Left lung (tissue), 10 donors: ENCODE measurements around the gene SMARCA2. TPM values are rescaled to one million over a fixed set of nuclear protein-coding genes. Genes with fewer than 3 reads are reported as not detected.

Experiments
- ATAC-seq: fragments of 200-7000 bp; cut with Tn5 transposase; one replicate; pipeline ENCODE4 v1.9.1; 2020; ENCODE audit warnings: moderate library complexity
- DNase-seq, 4 donors: peaks; one replicate each; pipeline ENCODE4 v3.0.0-alpha.2; 2013 to 2020
- H3K27ac ChIP-seq, 2 donors: fragments of 200-600 bp; sonication (generic) in 1 of 2; one replicate each; pipeline versions ENCODE4 v1.5.0 to v1.8.0; 2020 to 2021
- H3K27me3 ChIP-seq, 2 donors: fragments of 200-600 bp; sonication (generic) in 1 of 2; one replicate each; pipeline versions ENCODE4 v1.5.0 to v1.8.0; 2020 to 2021
- H3K36me3 ChIP-seq, 2 donors: fragments of 200-600 bp; sonication (generic) in 1 of 2; one replicate each; pipeline versions ENCODE4 v1.5.0 to v1.8.0; 2020 to 2021
- H3K4me1 ChIP-seq, 2 donors: fragments of 200-600 bp; one replicate each; pipeline ENCODE4 v1.8.0; 2021
- H3K4me3 ChIP-seq, 2 donors: fragments of 200-600 bp; sonication (generic) in 1 of 2; one replicate each; pipeline versions ENCODE4 v1.5.0 to v1.8.0; 2020 to 2021; ENCODE audit warnings: mild to moderate bottlenecking in 1 of 2
- H3K9me3 ChIP-seq, 2 donors: fragments of 200-600 bp; sonication (generic) in 1 of 2; one replicate each; pipeline versions ENCODE4 v1.5.0 to v1.8.0; 2020 to 2021
- CTCF ChIP-seq, 2 donors: fragments of 200-600 bp; sonication (generic) in 1 of 2; IDR thresholded peaks; one replicate each; pipeline versions ENCODE4 v1.5.0 to v1.8.0; 2021; ENCODE audit warnings: antibody characterized with exemption in 2 of 2
- intact Hi-C, 2 donors: fragments of 100-400 bp; cut with DNase I; formaldehyde crosslinking; loops; one replicate each; pipeline versions ENCODE4 v1.11.2 to v1.14.2; 2022
- polyA plus RNA-seq, 6 donors: library from polyadenylated mRNA; unstranded; fragments of 120-200 nt; gene quantifications; one replicate each; pipeline ENCODE4 v1.2.1, GENCODE V29; 2013; ENCODE audit not compliant: insufficient read length in 6 of 6
- total RNA-seq, 2 donors: library from RNA; stranded (reverse); fragmentation: NEBNext Ultra II Directional; extraction: Animal tissue kit (Norgen Biotek cat#: 25700); gene quantifications; one replicate each; pipeline ENCODE4 v1.2.1, GENCODE V29; 2021
- donor health status: DM: no; HTN: yes; CAD: no.
- donor health status: DM: no; HTN: no; CAD: no.

SMARCA2 gene
- total and polyA plus RNA-seq, 8 donors: 110 to 207 (median 152) TPM

- intact Hi-C loops: no loop called here
- TF ChIP-seq CTCF (IDR thresholded peaks at IDR 0.05): no peak
- no peaks in the 10 kb centered on the region for H3K27me3 ChIP-seq
- H3K4me3 ChIP-seq: no peak overlapping the region
- ATAC-seq: no peak
- no peaks in the 10 kb centered on the region for H3K36me3 ChIP-seq
- DNase-seq: peak in 1 of 4 donors; percentile 52
- no peak overlapping the region for H3K27ac ChIP-seq
- peaks cover 0 to 19% of the 10 kb centered on the region in 2 donors for H3K4me1 ChIP-seq
- H3K9me3 ChIP-seq: no peaks in the 10 kb centered on the region
These were observed 216.7 kb downstream of the SMARCA2 start for GRCh38 chr9:2231829-2232228.

- ATAC-seq: no peak
- H3K4me3 ChIP-seq: no peak overlapping the region
- DNase-seq: no peak
- no peaks in the 10 kb centered on the region for H3K36me3 ChIP-seq
- no peak overlapping the region for H3K27ac ChIP-seq
- TF ChIP-seq CTCF (IDR thresholded peaks at IDR 0.05): no peak
- H3K9me3 ChIP-seq: no peaks in the 10 kb centered on the region
- peaks cover 0 to 16% of the 10 kb centered on the region in 2 donors for H3K4me1 ChIP-seq
- no peaks in the 10 kb centered on the region for H3K27me3 ChIP-seq
- intact Hi-C loops: no loop called here
These were observed 218.1 kb downstream of the SMARCA2 start for GRCh38 chr9:2233274-2233673.

- intact Hi-C loops: no loop called here
- DNase-seq (peak in 2 of 4 donors; percentile 46 to 66), ATAC-seq (peak; percentile 66)
- TF ChIP-seq CTCF (IDR thresholded peaks at IDR 0.05): no peak
- Histone ChIP-seq H3K4me3 (no peak overlapping the region), H3K9me3 (no peaks in the 10 kb centered on the region), H3K36me3 (no peaks in the 10 kb centered on the region), H3K27me3 (no peaks in the 10 kb centered on the region), H3K4me1 (peaks cover 0 to 5% of the 10 kb centered on the region in 2 donors), H3K27ac (no peak overlapping the region)
These were observed 219.3 kb downstream of the SMARCA2 start for GRCh38 chr9:2234371-2234893.

GRCh38 chr9:2235623-2236022 is 220.5 kb downstream of the SMARCA2 start:
- Histone ChIP-seq H3K27me3 (no peaks in the 10 kb centered on the region), H3K9me3 (no peaks in the 10 kb centered on the region), H3K4me1 (no peaks in the 10 kb centered on the region), H3K27ac (no peak overlapping the region), H3K4me3 (no peak overlapping the region), H3K36me3 (no peaks in the 10 kb centered on the region)
- no peak for TF ChIP-seq CTCF (IDR thresholded peaks at IDR 0.05)
- DNase-seq (no peak), ATAC-seq (no peak)
- intact Hi-C loops: no loop called here

- intact Hi-C loops: no loop called here
These were observed 221.7 kb downstream of the SMARCA2 start for GRCh38 chr9:2236850-2237249.

More at GRCh38 chr9:2236850-2237249, 221.7 kb downstream of the SMARCA2 start:
- no peak overlapping the region for H3K27ac ChIP-seq
- H3K36me3 ChIP-seq: no peaks in the 10 kb centered on the region
- no peak overlapping the region for H3K4me3 ChIP-seq
- DNase-seq: no peak
- no peaks in the 10 kb centered on the region for H3K27me3 ChIP-seq
- peaks cover 0 to 4% of the 10 kb centered on the region in 2 donors for H3K4me1 ChIP-seq
- no peaks in the 10 kb centered on the region for H3K9me3 ChIP-seq
- no peak for TF ChIP-seq CTCF (IDR thresholded peaks at IDR 0.05)
- no peak for ATAC-seq
